ENCODE measurements around the gene NCKAP5. TPM values are rescaled to one million over a fixed set of nuclear protein-coding genes. Genes with fewer than 3 reads are reported as not detected.
A peak's percentile ranks its signal among the peaks of the same experiment; 100 is the strongest.
"Not testable (repeated sequence)": the region's sequence is repeated elsewhere in the genome, so short reads cannot be mapped to it uniquely, and the experiment has no call there.

The NCKAP5 gene
- total RNA-seq, 1 donor from 2014 or later: 8.9 TPM

GRCh38 chr2:133521146-133521745 lies 47.0 kb downstream of the NCKAP5 start:
- no peak for ATAC-seq

GRCh38 chr2:133519677-133520076 lies 48.6 kb downstream of the NCKAP5 start:
- ATAC-seq: not testable (repeated sequence)

GRCh38 chr2:133518700-133519344 lies 49.4 kb downstream of the NCKAP5 start:
- no peak for ATAC-seq

GRCh38 chr2:133517876-133518275 lies 50.4 kb downstream of the NCKAP5 start:
- ATAC-seq: no peak

GRCh38 chr2:133516405-133517026 lies 51.7 kb downstream of the NCKAP5 start:
- ATAC-seq: no peak

- ATAC-seq: no peak
These were observed 53.0 kb downstream of the NCKAP5 start for GRCh38 chr2:133515271-133515670.

- no peak for ATAC-seq
These were observed 54.4 kb downstream of the NCKAP5 start for GRCh38 chr2:133513893-133514292.

GRCh38 chr2:133512121-133512520 lies 56.1 kb downstream of the NCKAP5 start:
- ATAC-seq: no peak

- no peak for ATAC-seq
These were observed 56.6 kb downstream of the NCKAP5 start for GRCh38 chr2:133511679-133512078.

- peak; percentile 62 for ATAC-seq
These were observed 58.5 kb downstream of the NCKAP5 start for GRCh38 chr2:133509777-133510176.

GRCh38 chr2:133508546-133509165 lies 59.6 kb downstream of the NCKAP5 start:
- no peak for ATAC-seq

GRCh38 chr2:133506996-133507395 lies 61.3 kb downstream of the NCKAP5 start:
- ATAC-seq: peak; percentile 69

GRCh38 chr2:133504566-133505505 lies 63.4 kb downstream of the NCKAP5 start:
- ATAC-seq: no peak

- ATAC-seq: no peak
These were observed 64.3 kb downstream of the NCKAP5 start for GRCh38 chr2:133503927-133504326.

- ATAC-seq: no peak
These were observed 64.9 kb downstream of the NCKAP5 start for GRCh38 chr2:133503323-133503722.

GRCh38 chr2:133502678-133503077 lies 65.6 kb downstream of the NCKAP5 start:
- ATAC-seq: no peak

GRCh38 chr2:133500917-133501316 lies 67.3 kb downstream of the NCKAP5 start:
- ATAC-seq: no peak

- no peak for ATAC-seq
These were observed 69.3 kb downstream of the NCKAP5 start for GRCh38 chr2:133498662-133499585.

GRCh38 chr2:133497951-133498565 lies 70.2 kb downstream of the NCKAP5 start:
- no peak for ATAC-seq

GRCh38 chr2:133497270-133497893 lies 70.9 kb downstream of the NCKAP5 start:
- ATAC-seq: no peak

Data from esophagus mucosa (tissue), 1 donor.